H1 (cell line): ENCODE data around the gene RAP1A. TPM values are rescaled to one million over a fixed set of nuclear protein-coding genes. Genes with fewer than 3 reads are reported as not detected.

Experiments used
- CTCF ChIP-seq, 3 experiments: IDR thresholded peaks; 1 replicate in 2 of 3; 2 replicates in 1 of 3; pipeline versions ENCODE4 v1.5.1 to v1.6.1; 2011; ENCODE audit warnings: low read length in 3 of 3, mild to moderate bottlenecking in 3 of 3, inconsistent platforms in 2 of 3, low read depth in 1 of 3, moderate library complexity in 1 of 3; ENCODE audit not compliant: insufficient read depth in 1 of 3; ENCODE audit errors: control extremely low read depth in 1 of 3
- SAP30 ChIP-seq: fragments of 300-600 bp; sonication (generic); IDR thresholded peaks from 2 replicates; pipeline ENCODE4 v1.7.1; 2012; ENCODE audit warnings: low read length, moderate library complexity, mild to moderate bottlenecking, inconsistent platforms; ENCODE audit not compliant: insufficient read depth, insufficient replicate concordance
- SRF ChIP-seq: IDR thresholded peaks from 2 replicates; pipeline ENCODE4 v1.6.1; 2011; ENCODE audit warnings: mild to moderate bottlenecking, low read depth, low read length, moderate library complexity
- polyA plus RNA-seq, 7 experiments: library from polyadenylated mRNA; depleted of rRNA in 3 of 7; stranded (reverse) in 5 of 7; unstranded in 2 of 7; fragments of >200 nt in 5 of 7; fragments of 200-250 nt in 2 of 7; gene quantifications; 1 replicate in 5 of 7; 2 replicates in 1 of 7; 4 replicates in 1 of 7; pipeline versions ENCODE4 v1.2.1 to v1.2.3, GENCODE V29; 2011 to 2013; ENCODE audit warnings: missing spikeins in 2 of 7, mixed read lengths in 2 of 7
- total RNA-seq: library from RNA; stranded (reverse); fragmentation: NEBNext Ultra II Directional; extraction: Animal tissue kit (Norgen Biotek cat#: 25700); gene quantifications from 2 replicates; pipeline ENCODE4 v1.2.1, GENCODE V29; 2021

RAP1A gene
- total and polyA plus RNA-seq, 2 of the 8 experiments (the other 6 are each of a cell fraction or from before 2014, with no cell fraction given) = 10.9 to 35.8 TPM

GRCh38 chr1:111672331-111672730, 52.7 kb downstream of the RAP1A start (continued):
- no peak for TF ChIP-seq CTCF (IDR thresholded peaks at IDR 0.05; ENCODE audit: control extremely low read depth in 1 of 3, insufficient read depth in 1 of 3, low read depth in 1 of 3, low read length in 3 of 3)
- TF ChIP-seq SAP30 = no peak
- no peak for TF ChIP-seq SRF
